Mucosa of stomach (tissue), 1 donor: Measurements from ENCODE around the gene OSBP2.

ENCODE experiments used
- H3K27me3 ChIP-seq: one replicate; pipeline ENCODE4 v1.7.0; 2013; ENCODE audit warnings: mild to moderate bottlenecking, low read length; ENCODE audit not compliant: control insufficient read depth, insufficient read depth
- H3K36me3 ChIP-seq: one replicate; pipeline ENCODE4 v1.7.0; 2013; ENCODE audit warnings: low read length; ENCODE audit not compliant: control insufficient read depth, insufficient read depth
- H3K4me1 ChIP-seq: one replicate; pipeline ENCODE4 v1.7.0; 2013; ENCODE audit warnings: mild to moderate bottlenecking, low read length; ENCODE audit not compliant: control insufficient read depth, insufficient read depth
- H3K4me3 ChIP-seq: one replicate; pipeline ENCODE4 v1.7.0; 2013; ENCODE audit warnings: low read length
- H3K9ac ChIP-seq: one replicate; pipeline ENCODE4 v1.7.0; 2013; ENCODE audit warnings: mild to moderate bottlenecking, low read length, moderate library complexity
- H3K9me3 ChIP-seq: one replicate; pipeline ENCODE4 v1.7.0; 2013; ENCODE audit warnings: mild to moderate bottlenecking, low read length, moderate library complexity; ENCODE audit not compliant: control insufficient read depth
- donor health status: Pancreatic carcinoma.

The OSBP2 gene

DNA sequence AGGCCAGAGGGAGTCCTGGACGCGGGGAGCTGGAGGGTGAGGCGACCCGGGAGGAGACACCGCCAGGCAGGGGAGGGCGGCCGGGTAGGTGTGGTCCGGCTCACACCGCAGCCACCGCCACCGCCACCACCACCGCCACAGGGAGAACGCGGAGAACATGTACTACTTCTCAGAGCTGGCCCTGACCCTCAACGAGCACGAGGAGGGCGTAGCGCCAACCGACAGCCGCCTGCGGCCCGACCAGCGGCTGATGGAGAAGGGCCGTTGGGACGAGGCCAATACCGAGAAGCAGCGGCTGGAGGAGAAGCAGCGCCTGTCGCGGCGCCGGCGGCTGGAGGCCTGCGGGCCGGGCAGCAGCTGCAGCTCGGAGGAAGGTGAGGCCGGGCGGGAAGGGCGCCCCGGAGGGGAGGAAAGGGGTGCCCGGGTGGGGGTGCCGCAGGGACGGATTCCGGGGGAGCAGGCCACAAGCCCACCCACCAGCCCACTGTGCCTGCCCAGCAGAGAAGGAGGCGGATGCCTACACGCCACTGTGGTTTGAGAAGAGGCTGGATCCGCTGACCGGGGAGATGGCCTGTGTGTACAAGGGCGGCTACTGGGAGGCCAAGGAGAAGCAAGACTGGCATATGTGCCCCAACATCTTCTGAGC, 211.1 kb downstream of the OSBP2 start:
- no peak overlapping the region for H3K4me3 ChIP-seq
- H3K4me1 ChIP-seq: no peaks in the 10 kb centered on the region
- no peaks in the 10 kb centered on the region for H3K27me3 ChIP-seq
- H3K36me3 ChIP-seq: no peaks in the 10 kb centered on the region
- H3K9ac ChIP-seq: no peak overlapping the region
- no peaks in the 10 kb centered on the region for H3K9me3 ChIP-seq

DNA sequence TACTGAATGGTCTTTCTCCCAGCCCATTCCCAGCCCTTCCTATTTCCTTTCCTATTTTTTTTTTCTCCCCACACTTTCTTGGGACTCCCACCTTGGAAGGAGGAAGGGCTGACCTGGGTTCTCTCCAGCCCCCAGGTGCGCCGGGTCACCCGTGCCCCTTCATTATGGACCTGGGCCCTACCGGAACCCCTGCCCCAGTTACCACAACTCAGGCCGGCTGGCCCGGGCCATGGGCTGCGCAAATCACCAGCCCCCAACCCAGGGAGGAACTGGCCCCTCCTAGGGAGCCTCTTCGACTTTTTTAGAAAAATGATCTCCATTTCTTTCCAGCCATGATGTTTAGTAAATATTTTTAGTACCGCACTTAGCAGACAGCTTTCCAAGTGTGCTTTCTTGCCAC, 211.7 kb downstream of the OSBP2 start:
- no peaks in the 10 kb centered on the region for H3K4me1 ChIP-seq
- no peak overlapping the region for H3K4me3 ChIP-seq
- H3K9ac ChIP-seq: no peak overlapping the region
- no peaks in the 10 kb centered on the region for H3K36me3 ChIP-seq
- no peaks in the 10 kb centered on the region for H3K9me3 ChIP-seq
- no peaks in the 10 kb centered on the region for H3K27me3 ChIP-seq

DNA sequence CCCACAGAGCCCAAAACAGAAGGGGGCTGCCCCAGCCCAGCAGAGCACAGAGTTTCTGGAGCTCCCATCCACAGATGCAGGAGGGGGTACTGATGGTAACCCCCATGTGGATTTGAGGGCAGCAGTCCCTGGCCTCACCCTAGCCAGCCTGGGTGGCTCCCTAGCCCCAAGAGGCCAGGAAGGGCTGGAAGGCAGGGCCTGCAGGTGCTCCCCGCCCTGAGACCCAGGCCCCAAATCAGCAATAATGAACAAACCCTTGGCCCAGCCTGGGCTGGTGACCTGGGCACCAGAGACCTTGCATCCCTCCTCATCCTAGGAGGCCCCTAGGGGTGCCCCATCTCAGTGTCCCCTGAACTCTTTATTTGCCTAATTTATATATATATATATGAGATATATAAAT, 212.3 kb downstream of the OSBP2 start:
- Histone ChIP-seq H3K36me3 (no peaks in the 10 kb centered on the region), H3K9me3 (no peaks in the 10 kb centered on the region), H3K27me3 (no peaks in the 10 kb centered on the region), H3K9ac (no peak overlapping the region), H3K4me1 (no peaks in the 10 kb centered on the region), H3K4me3 (no peak overlapping the region)

DNA sequence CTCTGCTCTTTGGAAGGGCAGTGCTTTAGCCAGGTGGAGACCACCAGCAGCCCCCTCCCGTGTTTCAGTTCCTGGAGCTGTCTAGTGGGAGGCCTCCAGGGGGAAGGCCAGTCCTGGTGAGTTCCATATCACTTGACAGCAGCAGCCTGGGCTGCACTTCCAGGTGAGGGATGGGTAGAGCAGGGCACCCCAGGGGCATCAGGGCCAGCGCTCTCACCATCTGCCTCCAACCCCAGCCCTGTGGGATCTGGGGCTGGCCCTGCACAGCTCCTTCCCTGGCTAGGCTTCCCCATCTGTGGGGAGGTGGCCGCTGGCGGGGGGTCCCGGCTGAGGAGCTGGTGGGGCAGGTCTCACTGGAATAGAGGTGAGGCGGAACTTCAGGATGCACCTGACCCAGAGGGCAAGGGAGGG, 213.4 kb downstream of the OSBP2 start:
- no peaks in the 10 kb centered on the region for H3K4me1 ChIP-seq
- H3K4me3 ChIP-seq: no peak overlapping the region
- H3K36me3 ChIP-seq: no peaks in the 10 kb centered on the region
- no peaks in the 10 kb centered on the region for H3K27me3 ChIP-seq
- H3K9ac ChIP-seq: no peak overlapping the region
- no peaks in the 10 kb centered on the region for H3K9me3 ChIP-seq

DNA sequence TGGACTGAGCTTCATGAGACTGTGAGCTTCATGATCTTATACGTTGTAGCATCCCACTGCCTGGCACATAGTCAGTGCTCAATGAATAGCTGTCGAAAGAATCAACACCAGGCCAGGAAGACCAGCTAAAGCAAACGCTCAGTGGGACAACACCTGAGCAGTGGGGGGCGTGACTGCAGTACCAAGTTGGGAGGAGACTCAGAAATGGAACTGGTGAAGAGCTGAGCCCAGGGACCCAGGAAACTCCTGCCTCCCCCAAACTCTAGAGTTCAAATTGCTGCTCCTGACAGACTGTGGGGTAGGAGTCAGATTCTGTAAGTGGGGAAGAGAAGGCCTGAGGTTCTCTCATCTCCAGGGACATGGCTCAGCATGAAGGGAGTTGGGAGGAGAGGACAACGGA, 214.6 kb downstream of the OSBP2 start:
- Histone ChIP-seq H3K4me1 (no peaks in the 10 kb centered on the region), H3K36me3 (no peaks in the 10 kb centered on the region), H3K27me3 (no peaks in the 10 kb centered on the region), H3K9me3 (no peaks in the 10 kb centered on the region), H3K4me3 (no peak overlapping the region), H3K9ac (no peak overlapping the region)

DNA sequence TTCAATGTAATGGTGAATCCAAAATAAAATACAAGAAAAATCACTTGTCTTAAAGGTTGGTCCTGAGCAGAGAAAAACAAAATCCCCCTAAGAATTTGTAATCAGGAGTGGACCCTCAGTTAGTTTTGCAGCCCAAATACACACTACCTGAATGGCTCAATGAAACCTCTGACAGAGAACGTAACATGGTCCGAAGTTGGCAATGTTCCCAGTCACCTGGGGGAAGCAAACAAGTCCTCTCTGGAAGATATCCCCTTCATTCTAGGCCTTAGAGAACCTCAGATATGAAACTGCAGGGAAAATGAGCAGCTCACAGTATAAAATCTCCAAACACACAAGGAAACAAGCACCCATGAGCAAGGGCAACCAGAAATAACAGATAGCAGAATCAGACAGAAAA, 215.7 kb downstream of the OSBP2 start:
- H3K9ac ChIP-seq: no peak overlapping the region
- H3K9me3 ChIP-seq: no peaks in the 10 kb centered on the region
- no peaks in the 10 kb centered on the region for H3K36me3 ChIP-seq
- no peaks in the 10 kb centered on the region for H3K27me3 ChIP-seq
- no peaks in the 10 kb centered on the region for H3K4me1 ChIP-seq
- H3K4me3 ChIP-seq: no peak overlapping the region

DNA sequence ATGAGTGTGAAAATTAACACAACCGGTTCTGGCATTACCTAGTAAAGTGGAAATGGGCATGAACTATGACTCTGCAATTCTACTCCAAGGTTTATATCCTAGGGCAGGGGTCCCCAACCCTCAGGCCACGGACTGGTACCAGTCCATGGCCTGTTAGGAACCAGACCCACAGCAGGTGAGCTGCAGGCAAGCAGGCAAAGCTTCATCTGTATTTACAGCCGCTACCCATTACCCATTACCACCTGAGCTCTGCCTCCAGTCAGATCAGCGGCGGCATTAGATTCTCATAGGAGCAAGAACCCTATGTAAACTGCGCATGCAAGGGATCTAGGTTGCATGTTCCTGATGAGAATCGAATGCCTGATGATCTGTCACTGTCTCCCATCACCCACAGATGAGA, 224.1 kb downstream of the OSBP2 start:
- Histone ChIP-seq H3K9me3 (no peaks in the 10 kb centered on the region), H3K27me3 (no peaks in the 10 kb centered on the region), H3K4me3 (no peak overlapping the region), H3K9ac (no peak overlapping the region), H3K4me1 (no peaks in the 10 kb centered on the region), H3K36me3 (no peaks in the 10 kb centered on the region)

DNA sequence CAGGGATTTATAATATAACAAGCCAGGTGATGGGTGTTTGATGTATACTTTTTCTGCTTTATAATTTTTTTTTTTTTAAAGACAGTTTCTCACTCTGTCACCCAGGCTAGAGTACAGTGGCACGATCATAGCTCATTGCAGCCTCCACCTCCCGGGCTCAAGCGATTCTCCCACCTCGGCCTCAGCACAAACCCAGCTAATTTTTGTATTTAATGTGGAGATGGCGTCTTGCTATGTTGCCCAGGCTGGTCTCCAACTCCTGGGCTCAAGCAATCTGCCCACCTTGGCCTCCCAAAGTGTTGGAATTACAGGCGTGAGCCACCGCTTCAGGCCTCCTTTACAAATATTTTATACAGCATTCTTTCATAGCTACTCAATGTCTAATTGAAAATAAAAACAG, 225.3 kb downstream of the OSBP2 start:
- H3K36me3 ChIP-seq: no peaks in the 10 kb centered on the region
- no peaks in the 10 kb centered on the region for H3K27me3 ChIP-seq
- H3K9me3 ChIP-seq: no peaks in the 10 kb centered on the region
- no peaks in the 10 kb centered on the region for H3K4me1 ChIP-seq
- H3K9ac ChIP-seq: no peak overlapping the region
- no peak overlapping the region for H3K4me3 ChIP-seq

DNA sequence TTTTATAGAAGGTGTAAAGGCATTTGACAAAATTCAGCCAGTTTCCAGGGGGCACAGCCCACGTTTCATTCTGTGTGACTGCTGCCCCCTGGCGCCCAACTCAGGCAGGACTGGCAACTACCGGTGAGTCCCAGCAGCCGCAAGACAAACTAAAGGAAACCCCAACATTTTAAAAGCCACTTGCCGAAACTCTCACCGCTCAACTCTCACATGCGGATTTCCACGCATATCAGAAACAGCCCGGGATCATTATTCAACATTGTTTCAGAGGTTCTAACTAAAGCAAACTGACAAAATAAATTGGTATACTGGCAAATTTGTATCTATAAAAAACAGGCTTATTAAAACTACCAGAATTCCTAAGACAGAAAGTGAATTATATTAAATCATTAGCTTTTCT, 225.7 kb downstream of the OSBP2 start:
- no peaks in the 10 kb centered on the region for H3K27me3 ChIP-seq
- H3K4me1 ChIP-seq: no peaks in the 10 kb centered on the region
- H3K36me3 ChIP-seq: no peaks in the 10 kb centered on the region
- no peak overlapping the region for H3K4me3 ChIP-seq
- H3K9me3 ChIP-seq: no peaks in the 10 kb centered on the region
- no peak overlapping the region for H3K9ac ChIP-seq

DNA sequence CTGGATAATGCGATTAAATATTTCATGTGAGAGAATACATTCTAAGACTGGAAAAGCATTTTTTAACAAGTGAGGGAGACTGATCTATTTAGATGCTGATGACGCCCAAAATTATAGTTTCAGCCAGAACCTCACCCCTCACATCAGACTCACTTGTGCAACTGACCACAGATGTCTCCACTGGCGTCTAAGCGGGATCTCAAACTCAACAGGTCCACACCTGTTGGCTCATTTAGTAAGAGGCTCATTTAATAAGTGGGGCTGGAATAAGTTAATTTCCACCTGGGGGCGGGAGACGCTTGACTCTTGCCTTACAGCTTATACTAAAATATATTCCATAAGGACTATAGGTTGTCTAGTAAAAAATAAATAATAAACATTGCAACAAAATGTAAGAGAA, 226.4 kb downstream of the OSBP2 start:
- Histone ChIP-seq H3K4me1 (no peaks in the 10 kb centered on the region), H3K9me3 (no peaks in the 10 kb centered on the region), H3K27me3 (no peaks in the 10 kb centered on the region), H3K9ac (no peak overlapping the region), H3K4me3 (no peak overlapping the region), H3K36me3 (peaks cover 3% of the 10 kb centered on the region)

DNA sequence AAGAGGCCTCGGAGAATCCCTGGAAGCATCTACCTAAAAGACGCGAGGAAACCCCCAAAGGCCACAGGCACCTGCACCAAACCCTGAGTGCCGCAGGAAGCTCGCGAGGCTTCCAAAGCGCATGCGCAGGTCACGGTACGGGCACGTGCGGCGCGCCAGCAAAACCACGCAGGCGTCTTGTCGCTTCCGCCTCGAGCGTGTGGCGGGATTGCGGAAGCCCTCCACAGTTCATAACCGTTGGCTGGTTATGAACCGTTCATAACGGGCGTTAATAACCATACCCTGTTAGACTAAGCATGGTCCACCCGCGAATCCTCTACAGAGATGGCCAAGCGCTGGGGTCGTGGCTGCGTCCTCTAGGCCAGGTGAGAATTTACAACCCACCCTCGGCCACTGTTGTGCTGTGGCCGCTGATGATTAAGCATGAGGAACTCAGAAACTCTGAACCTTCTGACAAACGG, 227.5 kb downstream of the OSBP2 start:
- Histone ChIP-seq H3K36me3 (peaks cover 3% of the 10 kb centered on the region), H3K9me3 (no peaks in the 10 kb centered on the region), H3K4me3 (peak overlapping the region; percentile 14), H3K9ac (peak overlapping the region; percentile 52), H3K4me1 (no peaks in the 10 kb centered on the region), H3K27me3 (no peaks in the 10 kb centered on the region)

DNA sequence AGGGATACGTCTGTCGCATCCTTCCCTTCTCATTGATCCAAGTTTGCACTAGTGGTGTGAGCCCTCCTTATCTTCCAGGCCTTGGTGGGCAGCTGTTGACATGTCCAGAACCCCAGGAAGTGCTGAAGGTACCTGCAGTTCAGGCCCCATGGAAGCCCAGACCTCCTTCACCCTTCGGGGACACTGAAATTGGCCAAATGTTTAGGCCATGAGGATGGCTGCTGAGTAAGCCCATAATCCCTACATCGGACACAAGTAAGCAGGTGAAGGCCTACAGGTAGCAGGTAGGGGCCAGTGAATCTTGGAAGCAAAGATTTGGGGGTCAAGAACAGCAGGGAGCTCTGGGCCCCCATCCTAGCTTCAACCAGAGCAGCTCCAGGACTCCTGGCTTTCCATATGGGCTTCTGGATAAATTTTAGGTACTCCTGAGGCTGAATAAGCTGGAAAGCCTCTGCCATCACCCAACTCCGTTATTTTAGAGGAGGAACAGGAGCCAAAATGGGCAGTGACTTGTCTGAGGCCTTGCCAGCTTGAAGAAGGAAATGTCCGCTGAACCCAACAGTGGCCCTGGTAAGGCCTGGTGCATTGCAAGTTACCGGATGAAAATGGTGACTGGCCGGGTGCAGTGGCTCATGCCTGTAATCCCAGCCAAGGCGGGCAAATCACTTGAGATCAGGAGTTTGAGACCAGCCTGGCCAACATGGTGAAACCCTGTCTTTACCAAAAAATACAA, 228.7 kb downstream of the OSBP2 start:
- Histone ChIP-seq H3K4me3 (no peak overlapping the region), H3K4me1 (no peaks in the 10 kb centered on the region), H3K9me3 (no peaks in the 10 kb centered on the region), H3K36me3 (peaks cover 3% of the 10 kb centered on the region), H3K9ac (no peak overlapping the region), H3K27me3 (no peaks in the 10 kb centered on the region)
